OCI-LY3 (cell line): ENCODE measurements around the gene TRAF3IP3.

Source experiments
- CTCF ChIP-seq: fragments of 200-600, 300-600 bp; sonication (generic); IDR thresholded peaks from 2 replicates; pipeline ENCODE4 v1.5.1; 2014; ENCODE audit warnings: antibody characterized with exemption, low read length, low read depth
- EZH2phosphoT487 ChIP-seq: fragments of 200-600 bp; shearing (Covaris generic); IDR thresholded peaks from 2 replicates; pipeline ENCODE4 v1.6.1; 2018; ENCODE audit warnings: antibody characterized with exemption, mixed run types, low read depth

DNA sequence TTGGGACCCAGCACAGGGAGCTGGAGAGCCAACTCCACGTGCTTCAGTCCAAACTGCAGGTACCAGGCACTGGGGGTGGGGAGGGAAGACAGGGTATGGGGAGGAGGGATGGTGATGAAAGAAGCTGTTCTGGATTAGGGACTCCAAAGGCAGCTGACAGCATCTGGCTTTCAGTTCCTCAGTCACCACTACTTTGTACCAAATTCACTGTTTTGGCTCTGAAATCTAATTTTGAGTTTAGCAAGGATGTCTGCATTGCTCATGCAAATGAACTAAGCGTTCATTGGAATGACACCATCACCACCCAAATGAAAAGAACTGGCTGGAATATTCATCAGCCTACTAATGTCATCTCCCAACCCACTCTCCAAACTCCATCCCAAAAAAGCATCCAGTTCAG, 19.8 kb downstream of the TRAF3IP3 start:
- TF ChIP-seq CTCF (no peak), EZH2phosphoT487 (no peak)
